Measurements from ENCODE around the gene GDF7.
"Not testable (repeated sequence)": the region's sequence is repeated elsewhere in the genome, so short reads cannot be mapped to it uniquely, and the experiment has no call there.

Gene GDF7

DNA sequence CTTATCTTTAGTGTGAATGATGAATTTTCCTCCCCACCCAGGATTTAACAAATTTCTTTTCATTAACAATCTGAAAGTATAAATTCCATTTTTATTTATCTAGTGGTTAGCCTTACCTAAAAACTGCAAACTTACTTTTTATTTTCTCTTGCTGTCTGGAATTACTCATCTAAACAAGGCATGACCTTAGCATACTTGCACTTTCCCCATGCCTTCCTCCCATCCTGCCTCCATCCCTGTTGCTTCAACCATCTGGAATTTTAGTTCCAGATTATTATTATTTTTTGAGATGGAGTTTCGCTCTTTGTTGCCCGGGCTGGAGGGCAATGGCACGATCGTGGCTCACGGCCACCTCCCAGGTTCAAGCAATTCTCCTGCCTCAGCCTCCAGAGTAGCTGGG lies 35.6 kb downstream of the GDF7 start:
- no peak for DNase-seq (ENCODE audit: low read depth)

GRCh38 chr2:20704886-20705285 lies 37.9 kb downstream of the GDF7 start:
- DNase-seq (ENCODE audit: low read depth), result no peak

DNA sequence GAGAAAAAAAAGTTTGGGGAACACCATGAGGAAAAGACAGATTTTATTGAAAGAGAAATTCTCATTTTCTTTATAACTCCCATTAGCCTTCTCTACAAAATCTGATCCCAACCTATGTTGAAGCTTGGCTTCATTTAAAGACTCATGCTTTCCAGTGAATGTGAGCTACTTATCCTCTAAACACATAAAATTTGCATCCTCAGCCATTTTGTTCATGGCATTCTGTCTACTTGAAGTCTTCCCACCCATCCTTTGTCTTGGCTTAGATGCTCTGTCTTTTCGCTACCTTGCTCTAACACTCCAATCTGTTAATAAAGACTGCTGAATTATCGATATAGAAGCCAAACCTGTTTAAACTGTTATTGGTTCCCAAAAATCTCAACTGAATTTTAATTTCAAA lies 39.3 kb downstream of the GDF7 start:
- no peak for DNase-seq (ENCODE audit: low read depth)

- DNase-seq (ENCODE audit: low read depth), result no peak
Observed at GRCh38 chr2:20706786-20707185, 39.8 kb downstream of the GDF7 start.

DNA sequence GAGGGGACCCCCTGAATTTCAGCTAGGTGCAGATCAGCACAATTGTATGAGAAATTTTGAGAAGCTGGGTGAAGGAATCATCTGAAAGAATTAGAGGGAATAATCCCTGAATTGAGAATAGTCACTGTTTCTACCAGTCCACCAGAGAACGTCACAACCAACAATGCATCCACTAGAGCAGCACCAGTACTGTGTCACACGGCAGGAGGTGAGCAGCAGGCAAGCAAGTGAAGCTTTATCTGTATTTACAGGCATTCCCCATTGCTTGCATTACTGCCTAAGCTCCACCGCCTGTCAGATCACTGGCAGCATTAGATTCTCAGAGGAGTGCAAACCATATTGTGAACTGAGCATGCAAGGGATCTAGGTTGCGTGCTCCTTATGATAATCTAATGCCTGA lies 40.7 kb downstream of the GDF7 start:
- no peak for DNase-seq (ENCODE audit: low read depth)

GRCh38 chr2:20711641-20712040 lies 44.7 kb downstream of the GDF7 start:
- not testable (repeated sequence) for DNase-seq (ENCODE audit: low read depth)

GRCh38 chr2:20713585-20713984 lies 46.6 kb downstream of the GDF7 start:
- not testable (repeated sequence) for DNase-seq (ENCODE audit: low read depth)

- DNase-seq (ENCODE audit: low read depth), result not testable (repeated sequence)
Observed at GRCh38 chr2:20714412-20714811, 47.5 kb downstream of the GDF7 start.

DNA sequence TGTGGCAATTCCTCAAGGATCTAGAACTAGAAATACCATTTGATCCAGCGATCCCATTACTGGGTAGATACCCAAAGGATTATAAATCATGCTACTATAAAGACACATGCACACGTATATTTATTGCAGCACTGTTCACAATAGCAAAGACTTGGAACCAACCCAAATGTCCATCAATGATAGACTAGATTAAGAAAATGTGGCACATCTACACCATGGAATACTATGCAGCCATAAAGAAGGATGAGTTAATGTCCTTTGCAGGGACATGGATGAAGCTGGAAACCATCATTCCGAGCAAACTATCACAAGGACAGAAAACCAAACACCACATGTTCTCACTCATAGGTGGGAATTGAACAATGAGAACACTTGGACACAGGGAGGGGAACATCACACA lies 49.2 kb downstream of the GDF7 start:
- DNase-seq (ENCODE audit: low read depth), result not testable (repeated sequence)

GRCh38 chr2:20717641-20718040 lies 50.7 kb downstream of the GDF7 start:
- no peak for DNase-seq (ENCODE audit: low read depth)

DNA sequence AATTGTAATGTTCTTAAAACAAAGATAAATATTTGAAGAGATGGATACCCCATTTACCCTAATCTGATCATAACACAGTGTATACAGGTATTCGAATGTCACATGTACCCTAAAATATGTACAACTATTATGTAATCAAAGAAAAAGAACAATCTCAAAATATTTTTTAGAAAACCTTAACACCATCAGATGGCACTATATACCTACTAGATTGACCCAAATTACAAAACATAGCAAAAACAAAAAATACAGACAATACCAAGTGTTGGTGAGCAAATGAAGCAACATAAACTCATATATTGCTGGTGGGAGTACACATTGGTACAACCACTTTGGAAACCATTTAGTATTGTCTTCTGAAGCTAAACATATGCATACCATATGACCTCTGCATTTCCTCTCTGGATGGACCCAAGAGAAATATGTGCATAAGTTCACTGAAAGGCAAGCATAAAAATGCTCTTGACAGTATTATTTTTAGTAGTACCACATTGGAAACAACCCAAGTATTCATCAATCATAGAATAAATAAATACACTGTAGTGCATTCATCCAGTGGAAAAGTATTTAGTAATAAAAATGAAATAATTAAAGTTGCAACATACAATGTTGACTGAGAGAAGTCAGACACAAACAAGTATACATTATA lies 55.8 kb downstream of the GDF7 start:
- no peak for DNase-seq (ENCODE audit: low read depth)

DNA sequence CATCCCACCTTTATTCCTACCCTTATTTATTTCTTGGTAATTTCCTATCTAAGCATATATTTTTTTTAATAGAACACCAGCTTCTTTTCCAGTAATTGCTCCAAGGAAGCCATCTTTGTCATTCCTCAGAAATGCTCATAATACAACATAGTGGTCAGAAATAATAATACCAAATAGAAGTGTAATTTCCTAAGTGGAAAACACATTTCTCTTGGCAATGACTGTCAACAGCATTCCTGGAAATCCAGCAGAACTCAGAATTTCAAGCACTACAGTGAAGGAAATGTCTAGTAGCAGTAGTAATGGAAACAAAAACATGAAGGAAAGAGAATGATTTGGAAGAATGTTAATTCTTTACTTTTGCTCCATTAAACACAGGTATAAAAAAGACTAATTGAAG lies 56.6 kb downstream of the GDF7 start:
- DNase-seq (ENCODE audit: low read depth), result no peak

DNA sequence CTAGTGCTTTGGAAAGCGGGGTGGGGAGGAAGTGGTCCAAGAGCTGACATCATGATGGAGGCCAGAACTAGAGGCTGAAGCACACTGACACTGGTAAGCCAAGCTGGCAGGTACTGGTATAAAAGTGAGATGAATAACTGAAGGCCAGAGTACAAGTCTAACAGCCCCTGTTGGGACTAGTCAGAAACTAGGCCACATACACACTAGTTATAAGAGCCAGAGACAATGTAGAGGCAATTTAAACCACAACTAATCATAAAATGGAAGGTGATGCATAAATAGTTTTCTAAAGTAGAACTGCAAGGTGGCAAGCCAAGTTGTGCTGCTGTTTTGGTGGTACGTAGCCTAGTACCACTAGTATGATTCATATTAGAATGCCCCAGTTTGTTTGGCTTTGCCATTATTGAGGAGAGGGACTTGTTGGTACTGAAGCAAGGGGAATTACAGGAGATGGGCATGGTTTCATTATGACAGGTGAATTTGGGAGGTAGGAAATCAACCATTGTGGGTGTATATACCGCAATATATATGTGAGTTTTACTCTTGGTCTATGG lies 57.6 kb downstream of the GDF7 start:
- DNase-seq (ENCODE audit: low read depth), result no peak

GRCh38 chr2:20725782-20726181 lies 58.8 kb downstream of the GDF7 start:
- DNase-seq (ENCODE audit: low read depth), result no peak

DNA sequence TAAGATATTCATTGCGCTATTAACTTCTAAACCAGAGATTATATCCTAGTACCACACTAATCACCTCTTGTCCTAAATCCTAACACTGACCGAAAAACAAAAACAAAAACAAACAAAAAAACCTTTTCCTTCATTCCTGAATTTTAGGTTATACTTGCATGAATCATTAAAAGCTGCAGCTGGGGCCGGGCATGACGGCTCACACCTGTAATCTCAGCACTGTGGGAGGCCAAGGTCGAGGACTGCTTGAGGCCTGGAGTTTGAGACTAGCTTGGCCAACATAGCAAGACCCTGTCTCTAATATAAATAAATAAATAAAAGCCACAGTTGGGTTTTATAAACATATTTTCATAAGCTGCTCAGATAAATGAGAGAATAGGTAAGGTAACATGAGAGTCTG lies 60.0 kb downstream of the GDF7 start:
- DNase-seq (ENCODE audit: low read depth), result no peak

DNA sequence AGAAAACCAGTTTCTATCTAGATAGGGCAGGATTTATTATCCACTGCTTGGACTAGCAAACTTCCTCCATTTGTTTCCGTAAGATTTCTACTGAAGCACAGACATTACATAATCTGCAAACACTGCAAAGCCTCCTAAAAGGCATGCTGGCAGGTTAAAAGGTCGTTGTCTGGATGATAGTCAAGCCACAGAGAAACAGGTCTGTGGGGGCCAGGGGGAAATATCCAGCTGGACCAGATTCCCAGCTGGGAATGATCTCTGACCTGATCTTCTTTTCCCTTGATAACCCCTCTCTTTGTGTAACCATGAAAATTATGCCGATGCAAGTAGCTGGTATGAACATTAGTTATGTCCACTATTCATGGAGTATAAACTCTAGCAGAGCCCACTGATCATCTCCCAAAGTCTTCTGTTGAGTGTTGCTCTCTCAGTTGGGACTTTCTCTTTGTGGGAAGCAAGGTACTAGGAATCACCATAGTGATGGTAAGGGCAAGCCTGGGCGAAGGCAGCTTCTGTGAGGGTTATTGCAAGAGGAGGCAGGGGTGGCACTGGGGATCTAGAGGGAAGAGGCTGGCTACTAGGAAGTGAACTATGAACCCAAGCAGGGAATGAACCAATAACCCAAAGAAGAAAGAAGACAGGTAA lies 61.3 kb downstream of the GDF7 start:
- DNase-seq (ENCODE audit: low read depth), result no peak

All from stimulated activated CD8-positive, alpha-beta memory T cell treated with anti-CD3 and anti-CD28 coated beads, Interleukin-12 subunit alpha, Interleukin-12 subunit beta, amount 100 ng/mL, for 1 hour (primary cell).